ENCODE measurements around the gene MACROD2.

DNA sequence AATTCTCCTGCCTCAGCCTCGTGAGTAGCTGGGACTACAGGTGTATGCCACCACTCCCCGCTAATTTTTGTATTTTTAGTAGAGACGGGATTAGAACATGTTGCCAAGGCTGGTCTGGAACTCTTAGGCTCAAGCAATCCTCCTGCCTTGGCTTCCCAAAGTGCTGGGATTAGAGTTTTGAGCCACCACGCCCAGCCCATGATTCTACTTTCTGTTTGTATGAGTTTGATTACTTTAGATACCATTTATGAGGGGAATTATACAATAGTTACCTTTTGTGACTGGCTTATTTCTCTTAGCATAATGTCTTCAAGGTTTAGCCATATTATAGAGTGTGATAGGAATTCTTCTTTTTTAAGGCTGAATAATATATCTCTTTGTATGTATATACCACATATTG is 897.5 kb downstream of the MACROD2 start:
- TF ChIP-seq CTCF (IDR thresholded peaks at IDR 0.05) (no peak), POLR2A (IDR thresholded peaks at IDR 0.05) (no peak)
